ENCODE data around the gene BARHL2.

BARHL2 gene

GRCh38 chr1:90716552-90717355, at the start of gene BARHL2:
Gene BARHL2, minus strand, starts transcription at chr1:90717302. Its CDS starts 107 bp downstream, at chr1:90717195.
- intact Hi-C loops (cut with DNase I): no loop called here
- no peak for DNase-seq

- intact Hi-C loops (cut with DNase I): no loop called here
- no peak for DNase-seq
These were observed 46.8 kb upstream of the BARHL2 start for GRCh38 chr1:90763930-90764329.

- no peak for DNase-seq
- intact Hi-C loops (cut with DNase I): no loop called here
These were observed 46.4 kb upstream of the BARHL2 start for GRCh38 chr1:90763506-90763905.

- DNase-seq: no peak
- intact Hi-C loops (cut with DNase I): no loop called here
These were observed 44.9 kb upstream of the BARHL2 start for GRCh38 chr1:90761781-90762589.

GRCh38 chr1:90761156-90761555, 44.1 kb upstream of the BARHL2 start:
- DNase-seq: no peak
- intact Hi-C loops (cut with DNase I): no loop called here

GRCh38 chr1:90753556-90753955, 36.5 kb upstream of the BARHL2 start:
- no peak for DNase-seq
- intact Hi-C loops (cut with DNase I): no loop called here

GRCh38 chr1:90748668-90749067, 31.6 kb upstream of the BARHL2 start:
- intact Hi-C loops (cut with DNase I): no loop called here
- no peak for DNase-seq

GRCh38 chr1:90746857-90747256, 29.8 kb upstream of the BARHL2 start:
- intact Hi-C loops (cut with DNase I): no loop called here
- DNase-seq: no peak

- no peak for DNase-seq
These were observed 28.9 kb upstream of the BARHL2 start for GRCh38 chr1:90745972-90746371.

GRCh38 chr1:90732136-90732535, 15.0 kb upstream of the BARHL2 start:
- DNase-seq: no peak
- intact Hi-C loops (cut with DNase I): no loop called here

More at GRCh38 chr1:90745972-90746371, 28.9 kb upstream of the BARHL2 start:
- intact Hi-C loops (cut with DNase I): no loop called here

- intact Hi-C loops (cut with DNase I): no loop called here
- DNase-seq: no peak
These were observed 14.4 kb upstream of the BARHL2 start for GRCh38 chr1:90731382-90732050.

- no peak for DNase-seq
- intact Hi-C loops (cut with DNase I): no loop called here
These were observed 13.3 kb upstream of the BARHL2 start for GRCh38 chr1:90730243-90731022.

- peak in 1 of 42 donors; percentile 40 for DNase-seq
- intact Hi-C loops (cut with DNase I): loop anchor here (5.0 to 10.0 kb wide), 2 partner anchors 115 to 233 kb away; no protein-coding TSS in a partner anchor
These were observed 12.6 kb upstream of the BARHL2 start for GRCh38 chr1:90729504-90730242.

- intact Hi-C loops (cut with DNase I): loop anchor here (5.0 to 10.0 kb wide), 2 partner anchors 116 to 234 kb away; no protein-coding TSS in a partner anchor
- no peak for DNase-seq
These were observed 11.6 kb upstream of the BARHL2 start for GRCh38 chr1:90728502-90729287.

- DNase-seq: no peak
- intact Hi-C loops (cut with DNase I): loop anchor here (5.0 to 10.0 kb wide), 2 partner anchors 117 to 234 kb away; no protein-coding TSS in a partner anchor
These were observed 10.9 kb upstream of the BARHL2 start for GRCh38 chr1:90727917-90728501.

GRCh38 chr1:90726986-90727480, 9.9 kb upstream of the BARHL2 start:
- no peak for DNase-seq
- intact Hi-C loops (cut with DNase I): loop anchor here (5.0 to 10.0 kb wide), 2 partner anchors 118 to 235 kb away; no protein-coding TSS in a partner anchor
